LoVo (cell line): ENCODE results near the gene DAND5.

Experiments
- DNase-seq: peaks from one replicate; pipeline ENCODE4 v3.0.0-alpha.2; 2016; ENCODE audit warnings: low spot score

DAND5 gene

GRCh38 chr19:12969292-12969988 is at the start of gene DAND5:
TSS of gene DAND5 (plus strand) at chr19:12969576. CDS start at chr19:12969661, 85 bp downstream.
- no peak for DNase-seq

GRCh38 chr19:12921047-12921446 is 48.3 kb upstream of the DAND5 start:
- DNase-seq, result no peak

- DNase-seq, result no peak
Measured at GRCh38 chr19:12922959-12923358, 46.4 kb upstream of the DAND5 start.

GRCh38 chr19:12924621-12925310 is 44.6 kb upstream of the DAND5 start:
- DNase-seq, result no peak

GRCh38 chr19:12930002-12930645 is 39.3 kb upstream of the DAND5 start:
- DNase-seq, result no peak

GRCh38 chr19:12932392-12933286 is 36.7 kb upstream of the DAND5 start:
- no peak for DNase-seq

GRCh38 chr19:12933287-12934072 is 35.9 kb upstream of the DAND5 start, which contains the start of gene FARSA:
TSS of gene FARSA (minus strand) at chr19:12933711. CDS start at chr19:12933696, 15 bp downstream.
- DNase-seq, result peak; percentile 93

GRCh38 chr19:12935071-12935470 is 34.3 kb upstream of the DAND5 start:
- no peak for DNase-seq

GRCh38 chr19:12936582-12936981 is 32.8 kb upstream of the DAND5 start:
- no peak for DNase-seq

- DNase-seq, result no peak
Measured at GRCh38 chr19:12937093-12937926, 32.1 kb upstream of the DAND5 start.

- peak; percentile 98 for DNase-seq
Measured at GRCh38 chr19:12937927-12938778, 31.2 kb upstream of the DAND5 start, which contains the start of gene CALR. TSS of gene CALR (plus strand) at chr19:12938609. CDS start at chr19:12938680, 71 bp downstream.

GRCh38 chr19:12938779-12939601 is 30.4 kb upstream of the DAND5 start:
- no peak for DNase-seq

GRCh38 chr19:12939975-12940423 is 29.4 kb upstream of the DAND5 start:
- no peak for DNase-seq

- no peak for DNase-seq
Measured at GRCh38 chr19:12940897-12941296, 28.5 kb upstream of the DAND5 start.

GRCh38 chr19:12943437-12944044 is 25.8 kb upstream of the DAND5 start:
- no peak for DNase-seq

GRCh38 chr19:12944104-12944674 is 25.2 kb upstream of the DAND5 start:
- DNase-seq, result no peak

- DNase-seq, result peak; percentile 98
Measured at GRCh38 chr19:12945479-12946091, 23.8 kb upstream of the DAND5 start, which contains the start of gene RAD23A. TSS of gene RAD23A (plus strand) at chr19:12945862. CDS start at chr19:12945949, 87 bp downstream.
